GM10847 (cell line): ENCODE data around the gene AP2A1.

Source experiments
- POLR2A ChIP-seq: IDR thresholded peaks from 2 replicates; pipeline ENCODE4 v1.6.1; 2011; ENCODE audit not compliant: insufficient read length; ENCODE audit errors: extremely low read depth

The AP2A1 gene

GRCh38 chr19:49850487-49851342 lies 83.9 kb downstream of the AP2A1 start, which contains the start of gene PTOV1:
PTOV1 (plus strand) TSS chr19:49851159.
- TF ChIP-seq POLR2A = peak; percentile 62

GRCh38 chr19:49851456-49852259 lies 84.9 kb downstream of the AP2A1 start:
- no peak for TF ChIP-seq POLR2A

- no peak for TF ChIP-seq POLR2A
Measured at GRCh38 chr19:49852631-49853126, 85.9 kb downstream of the AP2A1 start.

DNA sequence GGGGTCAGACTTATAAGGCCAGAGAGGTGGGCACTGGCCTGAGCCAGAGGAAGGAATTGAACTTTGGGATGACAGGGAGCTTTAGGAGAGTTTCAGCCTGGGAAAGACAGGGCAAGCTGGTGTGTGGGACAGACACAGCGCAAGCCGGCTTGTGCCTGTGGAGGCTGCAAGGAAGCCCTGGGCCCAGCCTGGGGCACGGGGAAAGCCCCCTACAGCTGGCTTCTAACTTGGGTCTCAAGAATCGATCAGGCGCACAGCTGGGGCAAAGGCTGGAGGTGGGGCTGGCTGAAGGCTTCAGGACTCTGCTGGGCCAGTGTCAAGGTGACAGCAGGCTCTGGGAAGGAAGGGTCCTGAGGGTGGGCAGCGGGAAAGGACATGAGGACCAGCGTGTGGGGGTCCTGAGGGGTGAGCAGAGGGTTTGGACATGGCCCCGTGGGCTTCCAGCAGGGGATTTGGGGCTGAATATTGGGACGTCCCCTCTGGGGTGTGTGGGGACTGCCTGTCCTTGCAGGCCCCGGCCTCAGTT lies 87.1 kb downstream of the AP2A1 start:
- TF ChIP-seq POLR2A = no peak

DNA sequence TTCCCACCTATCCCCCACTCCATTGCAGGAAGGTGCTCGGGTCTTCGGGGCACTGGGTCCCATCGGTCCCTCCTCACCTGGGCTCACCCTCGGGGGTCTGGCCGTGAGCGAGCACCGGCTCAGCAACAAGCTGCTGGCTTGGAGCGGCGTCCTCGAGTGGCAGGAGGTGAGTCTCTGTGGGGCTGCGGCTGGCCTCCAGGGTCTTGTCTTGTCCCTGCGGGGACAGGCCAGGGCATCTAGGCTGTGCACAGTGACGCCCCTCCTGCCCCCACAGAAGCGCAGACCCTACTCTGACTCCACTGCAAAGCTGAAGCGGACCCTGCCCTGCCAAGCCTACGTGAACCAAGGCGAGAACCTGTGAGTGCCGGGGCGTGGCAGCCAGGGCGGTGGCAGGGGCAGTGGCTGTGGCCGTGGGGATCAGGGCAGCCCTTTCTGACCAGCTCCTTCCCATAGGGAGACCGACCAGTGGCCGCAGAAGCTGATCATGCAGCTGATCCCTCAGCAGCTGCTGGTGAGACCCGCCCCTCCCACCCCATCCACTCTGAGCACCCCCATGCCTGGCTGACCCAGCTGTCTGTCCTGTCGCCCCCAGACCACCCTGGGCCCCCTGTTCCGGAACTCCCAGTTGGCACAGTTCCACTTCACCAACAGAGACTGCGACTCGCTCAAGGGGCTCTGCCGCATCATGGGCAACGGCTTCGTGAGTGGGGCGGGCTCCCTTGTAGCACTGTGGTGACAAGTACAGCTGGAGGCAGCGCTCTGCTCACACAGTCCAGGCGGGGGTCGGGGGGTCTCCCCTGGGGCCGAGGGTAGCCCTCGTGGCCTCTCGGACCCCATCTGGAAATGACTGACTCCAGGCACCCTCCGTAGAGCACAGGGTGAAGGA lies 87.8 kb downstream of the AP2A1 start:
- TF ChIP-seq POLR2A = no peak

DNA sequence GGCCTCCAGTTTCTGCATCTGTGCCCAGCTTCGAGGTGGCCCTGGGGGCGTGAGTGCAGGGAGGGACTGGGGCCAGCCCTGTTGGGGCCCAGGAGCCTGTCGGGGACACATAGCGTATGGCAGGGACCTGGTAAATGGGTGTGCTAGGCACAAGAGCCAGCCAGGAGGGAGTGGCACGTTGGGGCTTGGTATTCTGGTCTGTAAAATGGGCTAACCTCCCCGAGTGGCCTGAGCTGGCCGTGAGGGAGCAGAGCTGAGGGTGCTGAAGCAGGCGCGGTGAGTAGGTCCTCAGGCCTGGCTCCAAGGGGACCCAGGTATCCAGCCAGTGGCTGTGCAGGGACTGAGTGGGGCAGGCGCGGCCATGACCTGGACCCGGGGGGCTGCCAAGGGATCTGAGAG lies 88.5 kb downstream of the AP2A1 start:
- TF ChIP-seq POLR2A = no peak

GRCh38 chr19:49855676-49856573 lies 89.1 kb downstream of the AP2A1 start:
- TF ChIP-seq POLR2A = no peak

- no peak for TF ChIP-seq POLR2A
Measured at GRCh38 chr19:49856574-49857021, 89.8 kb downstream of the AP2A1 start.
